Peyer's patch (tissue), 4 donors: ENCODE measurements around the gene BIN1. TPM values are rescaled to one million over a fixed set of nuclear protein-coding genes. Genes with fewer than 3 reads are reported as not detected.

Experiments
- DNase-seq, 3 donors: peaks; one replicate each; pipeline ENCODE4 v3.0.0-alpha.2; 2017 to 2019
- H3K27ac ChIP-seq, 4 donors: fragments of 200-600 bp; sonication (generic); one replicate each; pipeline ENCODE4 v1.5.1; 2016 to 2019
- H3K27me3 ChIP-seq, 2 donors: fragments of 200-600 bp; sonication (generic); one replicate each; pipeline ENCODE4 v1.5.1; 2019
- H3K36me3 ChIP-seq, 3 donors: fragments of 200-600 bp; sonication (generic); one replicate each; pipeline ENCODE4 v1.5.1; 2016 to 2019
- H3K4me1 ChIP-seq, 4 donors: fragments of 200-600 bp; sonication (generic); one replicate each; pipeline ENCODE4 v1.5.1; 2016 to 2019
- H3K4me3 ChIP-seq, 4 donors: fragments of 200-600 bp; sonication (generic); 1 replicate in 3 of 4; 2 replicates in 1 of 4; pipeline ENCODE4 v1.5.1; 2016 to 2019; ENCODE audit warnings: mild to moderate bottlenecking in 1 of 4
- H3K9me3 ChIP-seq, 4 donors: fragments of 200-600 bp; sonication (generic); one replicate each; pipeline ENCODE4 v1.5.1; 2016 to 2019; ENCODE audit warnings: mild to moderate bottlenecking in 1 of 4
- CTCF ChIP-seq, 6 experiments: fragments of 450-650 bp in 4 of 6; fragments of 200-600 bp in 2 of 6; sonication (generic) in 1 of 6; IDR thresholded peaks; one replicate each; pipeline ENCODE4 v1.5.1; 2017 to 2019; ENCODE audit warnings: antibody characterized with exemption in 6 of 6, mild to moderate bottlenecking in 3 of 6, moderate library complexity in 1 of 6
- POLR2A ChIP-seq, 2 donors: fragments of 450-650 bp; IDR thresholded peaks; one replicate each; pipeline ENCODE4 v1.5.1; 2017; ENCODE audit warnings: antibody characterized with exemption in 2 of 2, mild to moderate bottlenecking in 2 of 2, moderate library complexity in 2 of 2
- total RNA-seq, 4 donors: library from RNA; depleted of rRNA; stranded (reverse); fragments of >200 nt; gene quantifications; one replicate each; pipeline ENCODE4 v1.1.0, GENCODE V29; 2016

BIN1 gene
- total RNA-seq, 4 donors from 2014 or later: 22.2 to 81.7 (median 47.2) TPM

- Histone ChIP-seq H3K4me1 (peaks cover 0 to 8% (median 0%) of the 10 kb centered on the region in 4 donors), H3K9me3 (no peaks in the 10 kb centered on the region), H3K27ac (no peak overlapping the region), H3K4me3 (no peak overlapping the region), H3K36me3 (no peaks in the 10 kb centered on the region), H3K27me3 (no peaks in the 10 kb centered on the region)
- TF ChIP-seq POLR2A (IDR thresholded peaks at IDR 0.05) (no peak), CTCF (IDR thresholded peaks at IDR 0.05) (no peak)
- DNase-seq: no peak
Observed at GRCh38 chr2:127020536-127020935, 86.4 kb downstream of the BIN1 start.

GRCh38 chr2:127017548-127017947, 89.4 kb downstream of the BIN1 start:
- H3K9me3 ChIP-seq: no peaks in the 10 kb centered on the region
- no peak for TF ChIP-seq POLR2A (IDR thresholded peaks at IDR 0.05)
- H3K4me3 ChIP-seq: no peak overlapping the region
- no peaks in the 10 kb centered on the region for H3K27me3 ChIP-seq
- H3K36me3 ChIP-seq: no peaks in the 10 kb centered on the region
- H3K27ac ChIP-seq: no peak overlapping the region
- no peaks in the 10 kb centered on the region for H3K4me1 ChIP-seq
- no peak for DNase-seq

- TF ChIP-seq CTCF (IDR thresholded peaks at IDR 0.05) (no peak), POLR2A (IDR thresholded peaks at IDR 0.05) (no peak)
- H3K4me3 ChIP-seq: no peak overlapping the region
- no peaks in the 10 kb centered on the region for H3K36me3 ChIP-seq
- no peaks in the 10 kb centered on the region for H3K27me3 ChIP-seq
- DNase-seq: no peak
- no peak overlapping the region for H3K27ac ChIP-seq
- no peaks in the 10 kb centered on the region for H3K9me3 ChIP-seq
- H3K4me1 ChIP-seq: no peaks in the 10 kb centered on the region
Observed at GRCh38 chr2:127016329-127016728, 90.6 kb downstream of the BIN1 start.

- H3K4me3 ChIP-seq: no peak overlapping the region
- no peak for DNase-seq
- H3K4me1 ChIP-seq: no peaks in the 10 kb centered on the region
- H3K36me3 ChIP-seq: no peaks in the 10 kb centered on the region
- TF ChIP-seq POLR2A (IDR thresholded peaks at IDR 0.05) (no peak), CTCF (IDR thresholded peaks at IDR 0.05) (no peak)
- H3K27me3 ChIP-seq: no peaks in the 10 kb centered on the region
- no peaks in the 10 kb centered on the region for H3K9me3 ChIP-seq
- no peak overlapping the region for H3K27ac ChIP-seq
Observed at GRCh38 chr2:127015106-127015910, 91.6 kb downstream of the BIN1 start.

GRCh38 chr2:127014630-127015029, 92.3 kb downstream of the BIN1 start:
- no peak for TF ChIP-seq POLR2A (IDR thresholded peaks at IDR 0.05)
- TF ChIP-seq CTCF (IDR thresholded peaks at IDR 0.05): no peak
- Histone ChIP-seq H3K27ac (no peak overlapping the region), H3K36me3 (no peaks in the 10 kb centered on the region)

GRCh38 chr2:127014224-127014623, 92.7 kb downstream of the BIN1 start:
- Histone ChIP-seq H3K4me1 (no peaks in the 10 kb centered on the region), H3K27ac (no peak overlapping the region), H3K9me3 (no peaks in the 10 kb centered on the region), H3K36me3 (no peaks in the 10 kb centered on the region), H3K4me3 (no peak overlapping the region), H3K27me3 (no peaks in the 10 kb centered on the region)
- DNase-seq: no peak
- TF ChIP-seq POLR2A (IDR thresholded peaks at IDR 0.05) (no peak), CTCF (IDR thresholded peaks at IDR 0.05) (no peak)

More at GRCh38 chr2:127014630-127015029, 92.3 kb downstream of the BIN1 start:
- no peak for DNase-seq
- no peaks in the 10 kb centered on the region for H3K9me3 ChIP-seq
- H3K27me3 ChIP-seq: no peaks in the 10 kb centered on the region
- no peak overlapping the region for H3K4me3 ChIP-seq
- H3K4me1 ChIP-seq: no peaks in the 10 kb centered on the region
